Gastroesophageal sphincter (tissue), 4 donors: ENCODE results near the gene MTA1. TPM values are rescaled to one million over a fixed set of nuclear protein-coding genes. Genes with fewer than 3 reads are reported as not detected.

Source experiments
- ATAC-seq: fragments of 150-250 bp; one replicate; pipeline ENCODE4 v1.9.1; 2016; ENCODE audit warnings: mild to moderate bottlenecking, moderate library complexity
- H3K27ac ChIP-seq, 4 donors: fragments of 200-600 bp; sonication (generic) in 3 of 4; 1 replicate in 3 of 4; 2 replicates in 1 of 4; pipeline ENCODE4 v1.5.1; 2016 to 2019
- H3K27me3 ChIP-seq: fragments of 200-600 bp; sonication (generic); one replicate; pipeline ENCODE4 v1.5.1; 2019
- H3K36me3 ChIP-seq, 2 donors: fragments of 200-600 bp; sonication (generic); one replicate each; pipeline ENCODE4 v1.5.1; 2019; ENCODE audit warnings: control low read depth in 1 of 2
- H3K4me1 ChIP-seq, 3 donors: fragments of 200-600 bp; sonication (generic); 1 replicate in 2 of 3; 2 replicates in 1 of 3; pipeline ENCODE4 v1.5.1; 2016 to 2019; ENCODE audit warnings: control low read depth in 2 of 3
- H3K4me3 ChIP-seq, 2 donors: fragments of 200-600 bp; sonication (generic); one replicate each; pipeline ENCODE4 v1.5.1; 2019; ENCODE audit warnings: mild to moderate bottlenecking in 1 of 2, moderate library complexity in 1 of 2
- H3K9me3 ChIP-seq, 3 donors: fragments of 200-600 bp; sonication (generic); one replicate each; pipeline ENCODE4 v1.5.1; 2017 to 2019; ENCODE audit warnings: control low read depth in 2 of 3
- CTCF ChIP-seq, 4 experiments: fragments of 200-600 bp in 2 of 4; fragments of 450-650 bp in 2 of 4; sonication (generic) in 1 of 4; IDR thresholded peaks; one replicate each; pipeline ENCODE4 v1.5.1; 2017 to 2019; ENCODE audit warnings: antibody characterized with exemption in 4 of 4, mild to moderate bottlenecking in 2 of 4, moderate library complexity in 2 of 4
- EP300 ChIP-seq: sonication (generic); formaldehyde crosslinking; IDR thresholded peaks from one replicate; pipeline ENCODE4 v1.6.1; 2017; ENCODE audit warnings: antibody characterized with exemption, mild to moderate bottlenecking
- POLR2A ChIP-seq, 2 donors: fragments of 450-650 bp; IDR thresholded peaks; one replicate each; pipeline ENCODE4 v1.6.1; 2017; ENCODE audit warnings: antibody characterized with exemption in 2 of 2, mild to moderate bottlenecking in 2 of 2, moderate library complexity in 1 of 2
- POLR2AphosphoS5 ChIP-seq: sonication (generic); formaldehyde crosslinking; IDR thresholded peaks from one replicate; pipeline ENCODE4 v1.6.1; 2017; ENCODE audit warnings: antibody characterized with exemption
- WGBS, 2 donors: methylation state at CpG; one replicate each; pipeline ENCODE4 v1.1.5; 2018; ENCODE audit warnings: low coverage in 1 of 2; 5-methylcytosine and 5-hydroxymethylcytosine counted together
- total RNA-seq, 4 donors: library from RNA; depleted of rRNA; stranded (reverse); fragments of >200 nt; gene quantifications; one replicate each; pipeline ENCODE4 v1.1.0, GENCODE V29; 2016

MTA1 gene
- total RNA-seq, 4 donors from 2014 or later, result 48.0 to 83.5 (median 58.7) TPM

DNA sequence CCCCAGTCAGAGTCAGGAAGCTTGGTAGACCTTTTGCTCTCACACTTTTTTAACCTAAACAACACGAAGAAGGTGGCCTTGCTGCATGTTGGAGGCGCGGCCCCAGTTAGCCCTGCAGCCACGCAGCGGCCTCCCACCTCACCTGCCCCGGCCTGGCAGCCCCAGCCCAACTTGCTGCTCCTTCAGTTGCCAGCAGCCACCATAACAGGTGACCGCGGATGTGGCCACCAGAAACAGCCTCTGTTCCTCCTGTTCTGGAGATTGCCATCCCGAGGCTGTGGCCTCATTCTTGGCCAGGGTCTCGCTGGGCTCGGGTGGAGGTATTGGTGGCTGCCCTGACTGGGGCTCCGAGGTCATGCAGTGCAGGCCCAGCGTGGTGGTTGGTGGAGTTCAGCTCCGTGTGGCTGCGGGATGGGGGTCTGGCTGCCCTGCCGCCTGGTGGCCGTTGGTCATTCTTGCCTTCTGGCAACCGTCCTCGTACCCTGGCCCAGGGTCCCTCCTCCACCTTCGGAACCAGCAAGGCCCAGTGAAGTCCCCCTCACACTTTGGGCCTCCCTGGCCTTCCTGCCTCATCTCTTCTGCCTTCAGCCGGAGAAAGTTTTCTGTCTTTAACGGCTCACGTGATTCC is 42.0 kb upstream of the MTA1 start:
- H3K27ac ChIP-seq, result no peak overlapping the region
- WGBS, 2 donors, result 84% methylated on average over 8 of the region's 23 CpGs; no CpG with 5 or more reads in 1 of the 2 donors
- H3K36me3 ChIP-seq, result peaks cover 0 to 45% of the 10 kb centered on the region in 2 donors
- ATAC-seq, result no peak
- no peaks in the 10 kb centered on the region for H3K9me3 ChIP-seq
- no peak overlapping the region for H3K4me3 ChIP-seq
- H3K27me3 ChIP-seq, result no peaks in the 10 kb centered on the region
- TF ChIP-seq POLR2A (IDR thresholded peaks at IDR 0.05) (no peak), CTCF (IDR thresholded peaks at IDR 0.05) (no peak), POLR2AphosphoS5 (no peak), EP300 (no peak)
- no peaks in the 10 kb centered on the region for H3K4me1 ChIP-seq

DNA sequence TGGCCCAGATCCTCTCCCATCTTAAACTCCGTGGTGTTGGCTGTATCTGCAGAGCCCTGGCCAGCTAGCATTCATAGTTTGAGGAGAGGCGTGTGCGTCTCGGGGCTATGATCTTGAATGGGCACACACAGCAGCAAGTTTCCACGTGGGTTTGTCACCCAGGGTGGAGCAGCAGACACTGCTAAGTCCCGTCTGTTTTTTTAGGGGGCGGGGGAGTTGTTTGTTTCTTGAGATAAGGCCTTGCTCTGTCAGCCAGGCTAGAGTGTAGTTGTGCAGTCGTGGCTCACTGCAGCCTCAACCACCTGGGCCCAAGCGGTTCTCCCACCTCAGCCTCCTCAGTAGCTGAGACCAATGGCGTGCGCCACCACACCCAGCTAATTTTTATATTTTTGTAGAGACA is 41.4 kb upstream of the MTA1 start:
- H3K4me3 ChIP-seq, result no peak overlapping the region
- ATAC-seq, result no peak
- no peak for TF ChIP-seq POLR2AphosphoS5
- no peak for TF ChIP-seq POLR2A (IDR thresholded peaks at IDR 0.05)
- no peak for TF ChIP-seq EP300
- TF ChIP-seq CTCF (IDR thresholded peaks at IDR 0.05), result no peak
- H3K9me3 ChIP-seq, result no peaks in the 10 kb centered on the region
- no peaks in the 10 kb centered on the region for H3K27me3 ChIP-seq
- H3K27ac ChIP-seq, result no peak overlapping the region
- peaks cover 0 to 50% of the 10 kb centered on the region in 2 donors for H3K36me3 ChIP-seq
- H3K4me1 ChIP-seq, result no peaks in the 10 kb centered on the region
- WGBS, 2 donors, result 74 to 80% methylated on average over 8 to 10 of the region's 11 CpGs

GRCh38 chr14:105378873-105379685 is 40.5 kb upstream of the MTA1 start:
- TF ChIP-seq CTCF (IDR thresholded peaks at IDR 0.05), result no peak
- Histone ChIP-seq H3K9me3 (no peaks in the 10 kb centered on the region), H3K4me3 (no peak overlapping the region), H3K4me1 (no peaks in the 10 kb centered on the region), H3K27me3 (no peaks in the 10 kb centered on the region), H3K27ac (no peak overlapping the region), H3K36me3 (peaks cover 0 to 54% of the 10 kb centered on the region in 2 donors)
- WGBS, 2 donors, result 93 to 100% methylated on average over 2 to 3 of the region's 17 CpGs
- no peak for ATAC-seq

DNA sequence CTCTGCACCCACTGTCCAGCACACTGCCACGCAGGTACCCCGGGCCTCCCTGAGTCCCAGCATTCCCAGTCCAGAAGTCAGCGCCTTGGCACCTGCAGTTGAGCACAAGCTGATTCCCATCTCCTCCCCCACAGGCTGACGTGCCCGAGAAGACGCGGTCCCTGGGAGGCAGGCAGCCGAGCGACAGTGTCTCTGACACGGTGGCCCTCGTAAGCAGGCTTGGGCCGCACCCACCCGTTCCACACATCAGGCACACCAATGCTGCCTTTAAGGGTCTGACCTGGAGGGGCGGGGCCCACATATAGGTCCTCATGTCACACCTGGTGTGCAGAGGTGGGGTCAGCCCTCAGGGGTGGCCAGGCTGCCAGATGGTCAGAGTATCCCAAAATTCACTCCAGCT is 39.7 kb upstream of the MTA1 start:
- TF ChIP-seq POLR2AphosphoS5 (no peak), POLR2A (IDR thresholded peaks at IDR 0.05) (no peak), EP300 (no peak), CTCF (IDR thresholded peaks at IDR 0.05) (no peak)
- no peak overlapping the region for H3K4me3 ChIP-seq
- no peak overlapping the region for H3K27ac ChIP-seq
- no peaks in the 10 kb centered on the region for H3K4me1 ChIP-seq
- H3K9me3 ChIP-seq, result no peaks in the 10 kb centered on the region
- H3K36me3 ChIP-seq, result peaks cover 0 to 63% of the 10 kb centered on the region in 2 donors
- no peaks in the 10 kb centered on the region for H3K27me3 ChIP-seq
- no peak for ATAC-seq
- WGBS, 2 donors, result 74% methylated on average over 4 of the region's 14 CpGs; no CpG with 5 or more reads in 1 of the 2 donors

- Histone ChIP-seq H3K9me3 (no peaks in the 10 kb centered on the region), H3K27me3 (no peaks in the 10 kb centered on the region), H3K4me3 (no peak overlapping the region), H3K27ac (no peak overlapping the region), H3K4me1 (no peaks in the 10 kb centered on the region), H3K36me3 (peaks cover 0 to 71% of the 10 kb centered on the region in 2 donors)
- TF ChIP-seq CTCF (IDR thresholded peaks at IDR 0.05) (no peak), EP300 (no peak), POLR2A (IDR thresholded peaks at IDR 0.05) (no peak), POLR2AphosphoS5 (no peak)
- ATAC-seq, result no peak
- WGBS, 2 donors, result no CpG with 5 or more reads among the region's 19 CpGs
These were observed 38.9 kb upstream of the MTA1 start for GRCh38 chr14:105380756-105381155.
